Activated naive CD4-positive, alpha-beta T cell treated with anti-CD3 and anti-CD28 coated beads, Interleukin-2, amount 10 ng/mL, durations not matched to agents 7 days and 5 days (primary cell): ENCODE measurements around the gene CACNA2D2.

Source experiments
- CTCF ChIA-PET: fragments of 350-600 bp; sonication (Branson Sonifier 250); formaldehyde crosslinking; loops from one replicate; lab custom pipeline; 2021; ENCODE audit warnings: antibody characterized with exemption; lab: Charles Lee
- DNase-seq: peaks from one replicate; pipeline ENCODE4 v3.0.0-alpha.2; 2020
- H3K27ac Mint-ChIP-seq: one replicate; pipeline ENCODE4 v1.8.0; 2021; ENCODE audit warnings: mild to moderate bottlenecking, moderate library complexity, mixed read lengths
- H3K27me3 Mint-ChIP-seq: one replicate; pipeline ENCODE4 v1.8.0; 2021; ENCODE audit warnings: mild to moderate bottlenecking, mixed read lengths
- H3K36me3 Mint-ChIP-seq: one replicate; pipeline ENCODE4 v1.8.0; 2021; ENCODE audit warnings: mixed read lengths
- H3K4me1 Mint-ChIP-seq: one replicate; pipeline ENCODE4 v1.8.0; 2021; ENCODE audit warnings: mixed read lengths
- H3K4me3 Mint-ChIP-seq: one replicate; pipeline ENCODE4 v1.8.0; 2021; ENCODE audit warnings: mild to moderate bottlenecking, moderate library complexity, mixed read lengths
- H3K9me3 Mint-ChIP-seq: one replicate; pipeline ENCODE4 v1.8.0; 2021; ENCODE audit warnings: mixed read lengths

The CACNA2D2 gene

GRCh38 chr3:50390508-50391224 is 112.8 kb downstream of the CACNA2D2 start:
- DNase-seq: no peak
- CTCF ChIA-PET: interaction anchor here (0.8 to 1.7 kb wide), 2 partner anchors 40 to 152 kb away, joined by 3 read pairs; partner anchors contain the start of genes CYB561D2 and NPRL2
- Mint-ChIP-seq H3K4me1 (no peaks in the 10 kb centered on the region), H3K27ac (no peak overlapping the region), H3K36me3 (no peaks in the 10 kb centered on the region), H3K27me3 (peaks cover 9% of the 10 kb centered on the region), H3K4me3 (no peak overlapping the region), H3K9me3 (no peaks in the 10 kb centered on the region)

- Mint-ChIP-seq H3K27ac (no peak overlapping the region), H3K27me3 (peaks cover 9% of the 10 kb centered on the region), H3K36me3 (no peaks in the 10 kb centered on the region), H3K4me1 (no peaks in the 10 kb centered on the region), H3K4me3 (no peak overlapping the region), H3K9me3 (no peaks in the 10 kb centered on the region)
- CTCF ChIA-PET: interaction anchor here (1.7 kb wide), 1 partner anchor 153 kb away, joined by 3 read pairs; no protein-coding TSS in a partner anchor
- no peak for DNase-seq
These were observed 114.0 kb downstream of the CACNA2D2 start for GRCh38 chr3:50389414-50389767.

GRCh38 chr3:50388720-50389413 is 114.6 kb downstream of the CACNA2D2 start:
- no peak overlapping the region for H3K4me3 Mint-ChIP-seq

DNA sequence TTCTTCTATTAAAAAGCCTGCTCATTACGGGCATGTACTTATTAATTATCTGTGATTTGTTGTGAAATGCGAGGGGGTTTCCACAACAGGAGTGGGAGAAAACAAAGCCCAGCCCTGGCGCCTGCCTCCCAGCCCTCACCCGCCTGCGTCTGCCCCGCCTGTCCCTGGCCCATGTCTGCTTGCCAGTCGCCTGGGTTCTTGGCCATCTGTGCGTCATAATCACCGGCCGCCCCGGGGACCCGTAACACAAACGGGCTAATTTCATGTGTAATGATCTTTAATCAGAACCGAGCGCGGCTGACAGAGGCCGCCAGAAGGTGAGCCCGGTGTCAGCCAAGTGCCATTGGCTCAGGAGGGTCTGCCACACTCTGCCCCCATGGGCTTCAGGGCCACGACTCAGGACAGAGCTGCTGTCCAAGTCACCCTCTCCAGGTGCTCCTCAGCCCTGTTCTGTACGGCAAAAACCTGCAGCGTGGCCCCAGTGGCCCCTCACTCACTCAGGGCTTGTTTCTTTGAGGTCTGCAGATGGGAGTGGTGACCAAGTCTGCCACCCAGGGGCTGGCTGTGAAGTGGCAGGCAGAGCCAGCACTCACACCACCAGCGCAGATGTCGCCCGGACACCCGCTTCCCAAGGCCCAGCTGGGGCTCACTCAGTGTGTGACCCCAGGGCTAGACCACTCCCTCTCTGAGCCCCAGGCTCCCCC is 115.3 kb downstream of the CACNA2D2 start:
- Mint-ChIP-seq H3K9me3 (no peaks in the 10 kb centered on the region), H3K4me3 (no peak overlapping the region), H3K36me3 (no peaks in the 10 kb centered on the region), H3K27ac (no peak overlapping the region), H3K27me3 (peaks cover 9% of the 10 kb centered on the region), H3K4me1 (no peaks in the 10 kb centered on the region)
- no peak for DNase-seq
- CTCF ChIA-PET: no interaction called here

More at GRCh38 chr3:50388720-50389413, 114.6 kb downstream of the CACNA2D2 start:
- Mint-ChIP-seq H3K9me3 (no peaks in the 10 kb centered on the region), H3K4me1 (no peaks in the 10 kb centered on the region), H3K36me3 (no peaks in the 10 kb centered on the region), H3K27me3 (peaks cover 9% of the 10 kb centered on the region), H3K27ac (no peak overlapping the region)
- CTCF ChIA-PET: no interaction called here
- no peak for DNase-seq

DNA sequence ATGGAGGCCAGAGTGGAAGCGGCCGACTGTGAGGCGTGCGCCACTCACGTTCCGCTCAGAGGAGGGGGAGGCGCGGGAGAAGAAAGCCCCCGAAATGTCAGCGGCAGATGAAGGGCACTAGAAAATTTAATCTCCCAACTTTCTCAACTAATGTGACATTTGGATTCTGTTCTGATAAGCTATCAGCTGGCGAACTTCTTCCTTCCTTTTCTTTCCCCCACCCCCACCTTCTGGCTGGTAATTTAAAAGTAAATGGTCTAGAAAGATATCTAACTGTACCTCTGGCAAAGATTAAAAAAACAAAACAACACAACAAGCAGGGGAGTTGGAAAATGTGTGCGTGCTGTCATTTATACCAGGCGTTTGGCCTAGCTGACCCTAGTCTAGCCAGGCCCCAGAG is 117.7 kb downstream of the CACNA2D2 start:
- Mint-ChIP-seq H3K4me1 (no peaks in the 10 kb centered on the region), H3K27ac (no peak overlapping the region), H3K4me3 (no peak overlapping the region), H3K27me3 (peaks cover 9% of the 10 kb centered on the region), H3K36me3 (no peaks in the 10 kb centered on the region), H3K9me3 (no peaks in the 10 kb centered on the region)
- CTCF ChIA-PET: interaction anchor here (1.1 kb wide), 1 partner anchor 164 kb away, joined by 3 read pairs; no protein-coding TSS in a partner anchor
- DNase-seq: no peak

- CTCF ChIA-PET: no interaction called here
- no peaks in the 10 kb centered on the region for H3K4me1 Mint-ChIP-seq
- no peaks in the 10 kb centered on the region for H3K9me3 Mint-ChIP-seq
- H3K4me3 Mint-ChIP-seq: no peak overlapping the region
- H3K27me3 Mint-ChIP-seq: peaks cover 9% of the 10 kb centered on the region
- H3K27ac Mint-ChIP-seq: no peak overlapping the region
- H3K36me3 Mint-ChIP-seq: no peaks in the 10 kb centered on the region
- DNase-seq: no peak
These were observed 119.7 kb downstream of the CACNA2D2 start for GRCh38 chr3:50383750-50384149.

DNA sequence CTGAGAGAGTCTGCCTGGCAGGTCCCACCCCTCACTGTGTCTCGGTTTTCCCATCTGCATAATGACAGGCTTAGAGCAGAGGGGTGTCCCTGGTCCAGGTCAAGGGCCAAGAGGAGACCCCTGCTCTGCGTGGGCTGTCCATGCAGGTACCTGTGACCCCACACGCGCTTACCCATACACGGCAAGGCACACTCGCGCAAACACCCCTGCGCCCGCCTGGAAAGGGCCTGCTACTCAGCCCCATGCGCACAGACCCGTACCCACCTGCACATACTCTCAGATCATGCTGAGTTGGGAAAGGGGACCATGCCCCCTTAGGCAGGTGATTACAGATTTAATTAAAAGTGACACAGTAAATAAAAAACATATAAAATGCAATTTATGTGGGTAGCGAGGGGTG is 120.7 kb downstream of the CACNA2D2 start:
- no peaks in the 10 kb centered on the region for H3K4me1 Mint-ChIP-seq
- no peak for DNase-seq
- no peak overlapping the region for H3K4me3 Mint-ChIP-seq
- no peaks in the 10 kb centered on the region for H3K9me3 Mint-ChIP-seq
- CTCF ChIA-PET: no interaction called here
- peaks cover 13% of the 10 kb centered on the region for H3K27me3 Mint-ChIP-seq
- H3K36me3 Mint-ChIP-seq: no peaks in the 10 kb centered on the region
- no peak overlapping the region for H3K27ac Mint-ChIP-seq

DNA sequence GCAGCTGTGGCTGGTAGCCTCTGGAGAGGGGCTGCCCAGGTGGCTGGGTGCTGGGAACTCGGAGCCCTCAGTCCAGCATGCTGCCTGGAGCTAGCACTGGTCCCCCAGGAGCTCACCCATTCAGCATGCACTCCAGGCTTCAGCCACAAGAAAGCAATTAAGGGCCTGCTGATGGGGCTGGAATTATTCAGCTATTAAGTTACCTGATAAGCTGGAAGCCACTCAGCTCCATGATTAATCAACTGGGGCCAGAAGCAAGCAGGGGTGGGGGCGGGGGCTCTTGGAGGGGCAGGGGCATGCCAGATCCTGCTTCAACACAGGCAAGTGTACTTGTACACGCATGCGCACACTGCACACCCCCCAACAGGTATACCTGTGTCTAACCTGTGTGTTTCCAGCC is 122.1 kb downstream of the CACNA2D2 start:
- H3K36me3 Mint-ChIP-seq: no peaks in the 10 kb centered on the region
- H3K27me3 Mint-ChIP-seq: peaks cover 3% of the 10 kb centered on the region
- H3K4me3 Mint-ChIP-seq: no peak overlapping the region
- H3K9me3 Mint-ChIP-seq: no peaks in the 10 kb centered on the region
- H3K27ac Mint-ChIP-seq: no peak overlapping the region
- H3K4me1 Mint-ChIP-seq: no peaks in the 10 kb centered on the region
- no peak for DNase-seq
- CTCF ChIA-PET: no interaction called here

GRCh38 chr3:50380405-50381085 is 122.9 kb downstream of the CACNA2D2 start:
- Mint-ChIP-seq H3K9me3 (no peaks in the 10 kb centered on the region), H3K36me3 (no peaks in the 10 kb centered on the region), H3K27ac (no peak overlapping the region), H3K27me3 (peaks cover 7% of the 10 kb centered on the region), H3K4me1 (no peaks in the 10 kb centered on the region), H3K4me3 (no peak overlapping the region)
- DNase-seq: no peak
- CTCF ChIA-PET: no interaction called here

DNA sequence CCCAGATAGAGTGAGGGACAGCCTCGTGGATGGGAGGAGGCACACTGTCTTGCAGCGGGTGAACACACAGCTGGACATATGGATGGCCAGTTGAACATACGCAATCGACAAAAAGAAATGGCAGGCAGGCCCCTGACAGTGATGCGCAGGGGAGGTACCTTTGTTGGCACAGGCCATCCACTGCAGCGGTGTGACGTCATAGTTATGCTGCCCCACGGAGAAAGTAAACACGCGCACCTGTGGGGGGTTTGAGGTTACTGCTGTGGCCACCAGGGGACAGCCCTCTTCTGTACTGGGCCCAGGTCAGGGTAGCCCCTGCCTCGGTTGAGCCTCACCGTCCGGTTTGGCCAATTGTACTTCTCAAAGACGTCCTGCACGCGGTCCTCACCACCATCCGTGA is 124.7 kb downstream of the CACNA2D2 start:
- no peak for DNase-seq
- H3K4me3 Mint-ChIP-seq: no peak overlapping the region
- H3K27me3 Mint-ChIP-seq: peaks cover 7% of the 10 kb centered on the region
- H3K4me1 Mint-ChIP-seq: no peaks in the 10 kb centered on the region
- no peaks in the 10 kb centered on the region for H3K36me3 Mint-ChIP-seq
- no peak overlapping the region for H3K27ac Mint-ChIP-seq
- no peaks in the 10 kb centered on the region for H3K9me3 Mint-ChIP-seq
- CTCF ChIA-PET: no interaction called here

- Mint-ChIP-seq H3K36me3 (no peaks in the 10 kb centered on the region), H3K27ac (no peak overlapping the region), H3K27me3 (peaks cover 12% of the 10 kb centered on the region), H3K4me1 (peaks cover 2% of the 10 kb centered on the region), H3K4me3 (no peak overlapping the region), H3K9me3 (no peaks in the 10 kb centered on the region)
- no peak for DNase-seq
- CTCF ChIA-PET: no interaction called here
These were observed 125.4 kb downstream of the CACNA2D2 start for GRCh38 chr3:50378024-50378423.

DNA sequence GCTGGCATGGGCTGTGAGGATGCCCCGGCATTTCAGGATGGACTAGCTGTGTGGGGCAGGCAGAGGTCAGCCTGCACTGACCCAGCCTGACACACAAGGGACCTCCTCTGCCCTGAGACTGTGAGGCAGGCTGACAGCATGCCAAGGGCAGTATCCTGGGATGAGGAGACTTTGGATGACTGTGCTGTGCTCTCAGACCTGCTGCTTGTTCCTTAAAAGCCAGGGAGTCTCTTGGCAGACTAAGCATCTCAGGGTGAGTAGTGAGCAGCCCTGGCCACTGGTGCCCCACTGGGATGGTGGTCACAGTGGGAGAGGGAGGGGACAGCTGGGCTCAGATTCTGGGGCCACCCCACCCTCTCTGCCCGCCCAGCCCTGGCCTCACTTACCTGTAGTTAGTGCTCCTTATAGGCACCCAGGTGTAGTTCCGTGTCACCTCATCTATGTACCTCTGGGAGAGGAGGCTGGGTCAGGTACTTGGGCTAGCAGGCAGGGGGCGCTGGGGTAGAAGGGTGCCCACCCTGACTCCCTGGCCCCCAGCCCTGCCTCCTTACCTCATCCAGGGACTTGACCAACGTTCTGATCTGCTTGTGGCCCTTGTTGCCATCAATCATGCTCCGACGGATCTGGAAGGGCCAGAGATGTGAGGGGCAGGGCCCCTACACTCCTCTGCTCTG is 128.0 kb downstream of the CACNA2D2 start:
- no peak for DNase-seq
- H3K9me3 Mint-ChIP-seq: no peaks in the 10 kb centered on the region
- H3K27ac Mint-ChIP-seq: no peak overlapping the region
- H3K4me1 Mint-ChIP-seq: peaks cover 2% of the 10 kb centered on the region
- H3K36me3 Mint-ChIP-seq: no peaks in the 10 kb centered on the region
- H3K27me3 Mint-ChIP-seq: peaks cover 26% of the 10 kb centered on the region
- no peak overlapping the region for H3K4me3 Mint-ChIP-seq
- CTCF ChIA-PET: no interaction called here

GRCh38 chr3:50374363-50375257 is 128.8 kb downstream of the CACNA2D2 start:
- Mint-ChIP-seq H3K9me3 (no peaks in the 10 kb centered on the region), H3K4me3 (no peak overlapping the region), H3K27me3 (peaks cover 26% of the 10 kb centered on the region), H3K4me1 (peaks cover 2% of the 10 kb centered on the region), H3K27ac (no peak overlapping the region), H3K36me3 (no peaks in the 10 kb centered on the region)
- CTCF ChIA-PET: no interaction called here
- no peak for DNase-seq
